Nasal cavity respiratory epithelium epithelial cell of viscerocranial mucosa (primary cell): ENCODE results near the gene TMEFF2. TPM values are rescaled to one million over a fixed set of nuclear protein-coding genes. Genes with fewer than 3 reads are reported as not detected.

Experiments used
- total RNA-seq: library from RNA; depleted of rRNA; stranded (reverse); fragments of >200 nt; gene quantifications from 2 replicates; pipeline ENCODE4 v1.2.3, GENCODE V29; 2014

The TMEFF2 gene, protein sequence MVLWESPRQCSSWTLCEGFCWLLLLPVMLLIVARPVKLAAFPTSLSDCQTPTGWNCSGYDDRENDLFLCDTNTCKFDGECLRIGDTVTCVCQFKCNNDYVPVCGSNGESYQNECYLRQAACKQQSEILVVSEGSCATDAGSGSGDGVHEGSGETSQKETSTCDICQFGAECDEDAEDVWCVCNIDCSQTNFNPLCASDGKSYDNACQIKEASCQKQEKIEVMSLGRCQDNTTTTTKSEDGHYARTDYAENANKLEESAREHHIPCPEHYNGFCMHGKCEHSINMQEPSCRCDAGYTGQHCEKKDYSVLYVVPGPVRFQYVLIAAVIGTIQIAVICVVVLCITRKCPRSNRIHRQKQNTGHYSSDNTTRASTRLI
- under 0.01 TPM in 1 of 2 replicates, not detected in the other for total RNA-seq

DNA sequence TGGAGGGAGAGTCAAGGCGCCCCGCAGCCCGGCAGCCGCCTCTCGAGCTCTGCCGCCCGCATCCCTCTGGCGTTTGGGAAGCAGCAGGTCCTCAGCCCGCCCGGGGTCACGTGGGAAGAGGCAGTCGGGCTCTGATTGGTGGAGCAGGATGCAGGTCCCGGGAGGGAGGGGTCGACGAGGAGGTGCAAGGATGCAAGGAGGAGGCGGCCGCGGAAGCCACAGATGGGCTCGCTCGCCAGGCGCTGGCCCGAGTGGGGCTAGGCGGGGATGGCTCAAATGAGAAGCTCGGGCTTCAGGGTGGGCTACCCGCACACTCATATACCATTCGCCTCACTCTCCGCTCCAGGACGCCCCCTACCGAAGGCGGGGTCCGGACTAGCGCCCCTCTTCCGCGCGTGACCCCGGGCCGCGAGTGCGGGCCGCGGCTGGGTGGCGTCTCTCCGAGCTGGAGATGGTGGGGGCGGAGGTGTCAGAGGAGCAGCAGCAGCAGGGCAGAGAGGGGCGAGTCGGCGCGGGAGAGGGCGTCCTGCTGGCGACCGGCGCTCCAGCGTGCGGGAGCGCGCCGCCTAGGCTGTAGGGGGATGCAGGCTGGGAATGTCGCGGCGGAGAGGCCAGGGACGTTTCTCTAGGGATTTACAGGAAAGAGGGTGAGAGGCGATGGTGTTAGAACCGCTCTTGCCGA is at the start of gene TMEFF2:
TMEFF2 (minus strand) TSS at position 68 of the 682 bp plus-strand sequence. CDS start 409 bp downstream, outside the sequence.

